HS-5 (cell line): ENCODE measurements around the gene SMIM20.
A peak's percentile ranks its signal among the peaks of the same experiment; 100 is the strongest.

Source experiments
- DNase-seq: peaks from one replicate; pipeline ENCODE4 v3.0.0-alpha.2; 2012; ENCODE audit warnings: low read depth

SMIM20 gene

GRCh38 chr4:25926462-25926861 lies 12.4 kb downstream of the SMIM20 start:
- DNase-seq: no peak

- no peak for DNase-seq
These were observed 13.6 kb downstream of the SMIM20 start for GRCh38 chr4:25927361-25928195.

- DNase-seq: no peak
These were observed 14.6 kb downstream of the SMIM20 start for GRCh38 chr4:25928379-25929297.

- DNase-seq: no peak
These were observed 15.3 kb downstream of the SMIM20 start for GRCh38 chr4:25929298-25929686.

GRCh38 chr4:25930731-25931354 lies 16.8 kb downstream of the SMIM20 start:
- DNase-seq: no peak

GRCh38 chr4:25936696-25937095 lies 22.7 kb downstream of the SMIM20 start:
- no peak for DNase-seq

- no peak for DNase-seq
These were observed 23.8 kb downstream of the SMIM20 start for GRCh38 chr4:25937801-25938200.

GRCh38 chr4:25938366-25938765 lies 24.3 kb downstream of the SMIM20 start:
- DNase-seq: no peak

GRCh38 chr4:25938787-25939186 lies 24.8 kb downstream of the SMIM20 start:
- peak; percentile 37 for DNase-seq

GRCh38 chr4:25939330-25939729 lies 25.3 kb downstream of the SMIM20 start:
- DNase-seq: no peak

GRCh38 chr4:25941457-25942221 lies 27.6 kb downstream of the SMIM20 start:
- DNase-seq: no peak

GRCh38 chr4:25943312-25943711 lies 29.3 kb downstream of the SMIM20 start:
- DNase-seq: no peak

- DNase-seq: no peak
These were observed 29.8 kb downstream of the SMIM20 start for GRCh38 chr4:25943805-25944204.

GRCh38 chr4:25948051-25948450 lies 34.0 kb downstream of the SMIM20 start:
- no peak for DNase-seq

- DNase-seq: no peak
These were observed 35.2 kb downstream of the SMIM20 start for GRCh38 chr4:25949173-25949748.

- DNase-seq: no peak
These were observed 36.0 kb downstream of the SMIM20 start for GRCh38 chr4:25949994-25950393.

- DNase-seq: no peak
These were observed 36.7 kb downstream of the SMIM20 start for GRCh38 chr4:25950461-25951389.

- no peak for DNase-seq
These were observed 37.5 kb downstream of the SMIM20 start for GRCh38 chr4:25951390-25951952.

- DNase-seq: peak; percentile 8
These were observed 39.7 kb downstream of the SMIM20 start for GRCh38 chr4:25953740-25954139.
